Nephron (organoid): Measurements from ENCODE around the gene RFX2.
"Not testable (repeated sequence)": the region's sequence is repeated elsewhere in the genome, so short reads cannot be mapped to it uniquely, and the experiment has no call there.

Experiments used
- H3K27ac Mint-ChIP-seq, 3 experiments: 2 replicates each; pipeline ENCODE4 v1.8.0; 2020; ENCODE audit warnings: mixed read lengths in 3 of 3, mild to moderate bottlenecking in 2 of 3, moderate library complexity in 1 of 3
- H3K27me3 Mint-ChIP-seq: 2 replicates; pipeline ENCODE4 v1.8.0; 2021; ENCODE audit warnings: low read depth, mild to moderate bottlenecking, moderate library complexity, mixed read lengths
- H3K36me3 Mint-ChIP-seq: 2 replicates; pipeline ENCODE4 v1.8.0; 2020; ENCODE audit warnings: low read depth, mixed read lengths
- H3K4me1 Mint-ChIP-seq: 2 replicates; pipeline ENCODE4 v1.8.0; 2020; ENCODE audit warnings: mixed read lengths
- H3K4me3 Mint-ChIP-seq, 3 experiments: 2 replicates each; pipeline ENCODE4 v1.8.0; 2020; ENCODE audit warnings: mild to moderate bottlenecking in 3 of 3, mixed read lengths in 3 of 3, moderate library complexity in 2 of 3
- H3K9me3 Mint-ChIP-seq: 2 replicates; pipeline ENCODE4 v1.8.0; 2020; ENCODE audit warnings: mixed read lengths
- CTCF ChIP-seq, 3 experiments: fragments of 200-600 bp; sonication (generic); IDR thresholded peaks; one replicate each; pipeline ENCODE4 v1.5.0; 2021; ENCODE audit warnings: antibody characterized with exemption in 3 of 3; ENCODE audit not compliant: unreplicated experiment in 3 of 3

The RFX2 gene

DNA sequence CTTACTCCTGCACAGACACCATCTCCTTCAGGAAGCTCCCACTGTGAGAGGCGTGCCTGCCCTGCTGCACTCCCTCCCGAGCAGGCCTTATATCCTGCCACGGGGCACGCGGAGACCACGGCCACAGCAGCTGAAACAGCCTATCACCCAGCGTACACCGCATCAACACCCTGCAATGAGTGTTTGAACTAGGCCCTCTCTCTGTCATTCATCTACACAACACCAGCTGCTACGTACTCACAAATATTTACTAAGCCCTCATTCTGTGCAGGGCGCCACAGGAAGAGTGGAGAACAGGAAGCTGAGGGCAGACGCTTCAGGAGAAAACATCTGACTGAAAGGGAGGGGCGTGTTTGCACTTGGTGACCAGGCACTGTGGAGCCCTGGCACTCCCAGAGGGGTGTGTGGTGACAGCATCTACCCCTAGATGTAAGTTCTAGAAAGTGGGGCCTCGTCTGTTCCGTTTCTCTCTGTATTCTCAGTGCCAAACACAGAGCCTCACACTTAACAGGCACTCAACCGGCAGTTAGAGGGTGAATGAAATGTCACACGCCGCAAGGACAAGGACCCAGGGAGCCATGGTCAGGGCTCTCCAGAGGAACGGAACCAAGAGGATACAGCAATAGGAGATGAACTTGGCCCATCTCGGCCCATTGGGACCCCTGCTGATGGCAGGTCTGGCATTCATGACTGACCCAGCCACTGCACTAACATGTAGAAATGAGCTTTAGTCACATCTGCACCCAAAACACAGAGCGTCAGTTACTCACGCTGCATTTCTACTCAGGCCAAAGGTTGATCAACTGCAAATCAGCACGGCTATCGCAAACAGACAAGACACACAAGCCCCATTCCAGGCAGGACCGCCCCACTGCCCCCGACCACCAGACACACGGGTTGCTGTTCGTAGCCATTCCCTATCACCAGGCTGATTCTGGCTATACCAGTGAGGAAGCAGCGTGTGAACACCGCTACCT is 148.0 kb downstream of the RFX2 start:
- H3K27me3 Mint-ChIP-seq = peaks cover 4% of the 10 kb centered on the region
- peaks cover 3% of the 10 kb centered on the region for H3K36me3 Mint-ChIP-seq
- no peak for TF ChIP-seq CTCF (IDR thresholded peaks at IDR 0.05; ENCODE audit: unreplicated experiment in 3 of 3)

DNA sequence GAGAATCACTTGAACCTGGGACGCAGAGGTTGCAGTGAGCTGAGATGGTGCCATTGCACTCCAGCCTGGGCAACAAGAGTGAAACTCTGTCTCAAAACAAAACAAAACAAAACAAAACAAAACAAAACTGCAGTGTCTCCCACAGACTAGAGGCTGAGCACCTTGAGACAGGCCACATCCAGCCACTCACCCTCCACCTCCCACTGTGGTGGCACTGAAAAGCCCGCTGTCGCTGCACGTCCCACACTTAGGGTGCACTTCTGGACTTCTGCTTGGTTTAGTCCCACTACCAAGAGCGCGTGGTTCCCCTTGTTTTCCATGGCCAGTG is 148.7 kb downstream of the RFX2 start:
- not testable (repeated sequence) for H3K36me3 Mint-ChIP-seq, H3K27me3 Mint-ChIP-seq, H3K9me3 Mint-ChIP-seq
- H3K4me3 Mint-ChIP-seq = peak overlapping the region in 2 of 3 experiments; percentile 2 to 9
- H3K4me1 Mint-ChIP-seq = peaks cover 55% of the 10 kb centered on the region
- peak overlapping the region; percentile 92 to 95 (median 93) for H3K27ac Mint-ChIP-seq

More for the DNA sequence above, 148.0 kb downstream of the RFX2 start:
- Mint-ChIP-seq H3K27ac (peak overlapping the region; percentile 92 to 95 (median 93)), H3K4me3 (peak overlapping the region; percentile 2 to 11 (median 9)), H3K9me3 (no peaks in the 10 kb centered on the region), H3K4me1 (peaks cover 57% of the 10 kb centered on the region)

- peak overlapping the region in 1 of 3 experiments; percentile 1 for H3K4me3 Mint-ChIP-seq
- peaks cover 4% of the 10 kb centered on the region for H3K27me3 Mint-ChIP-seq
- H3K36me3 Mint-ChIP-seq = no peaks in the 10 kb centered on the region
- no peak for TF ChIP-seq CTCF (IDR thresholded peaks at IDR 0.05; ENCODE audit: unreplicated experiment in 3 of 3)
- H3K9me3 Mint-ChIP-seq = no peaks in the 10 kb centered on the region
- peaks cover 56% of the 10 kb centered on the region for H3K4me1 Mint-ChIP-seq
- peak overlapping the region; percentile 44 to 81 (median 46) for H3K27ac Mint-ChIP-seq
These were observed 150.0 kb downstream of the RFX2 start for GRCh38 chr19:5960005-5961001.

DNA sequence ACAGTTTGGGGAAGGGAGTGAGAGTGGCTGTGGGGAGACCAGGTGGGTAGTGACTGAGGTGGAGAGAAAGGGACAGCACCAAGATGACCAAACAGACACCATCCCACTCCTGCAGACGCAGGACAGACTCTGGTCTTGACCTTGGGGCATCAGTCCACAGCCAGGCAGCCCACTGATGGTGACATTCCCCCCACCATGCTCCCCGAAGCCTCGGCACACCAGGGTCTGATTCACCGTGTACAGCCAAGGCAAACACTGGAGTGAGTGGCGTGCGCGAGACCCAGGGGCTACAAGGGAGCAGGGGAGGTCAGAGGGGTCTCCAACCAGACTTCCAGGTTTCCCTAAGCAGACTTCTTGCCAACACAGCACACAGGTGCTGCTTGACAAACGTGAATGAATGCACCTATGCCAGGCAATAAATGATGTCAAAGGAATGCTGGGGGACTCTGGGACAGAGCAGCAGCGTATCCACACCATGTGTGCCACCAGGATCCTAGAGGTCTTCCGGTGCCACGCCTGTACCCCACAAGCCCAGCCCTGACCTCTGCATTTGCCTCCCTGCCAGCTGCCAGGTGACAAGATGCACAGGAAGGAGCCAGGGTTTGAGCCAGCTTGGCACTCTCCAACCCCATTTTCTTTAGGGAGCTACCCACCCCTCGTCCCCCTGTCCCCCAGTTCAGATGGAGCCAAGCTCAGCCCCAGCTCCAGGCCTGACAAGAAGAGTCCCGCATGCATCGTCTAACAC is 150.9 kb downstream of the RFX2 start:
- no peak overlapping the region for H3K4me3 Mint-ChIP-seq
- no peak for TF ChIP-seq CTCF (IDR thresholded peaks at IDR 0.05; ENCODE audit: unreplicated experiment in 3 of 3)
- H3K4me1 Mint-ChIP-seq = peaks cover 65% of the 10 kb centered on the region
- H3K27me3 Mint-ChIP-seq = peaks cover 4% of the 10 kb centered on the region
- peak overlapping the region; percentile 44 to 81 (median 46) for H3K27ac Mint-ChIP-seq
- no peaks in the 10 kb centered on the region for H3K36me3 Mint-ChIP-seq
- H3K9me3 Mint-ChIP-seq = no peaks in the 10 kb centered on the region

GRCh38 chr19:5958851-5959122 is 151.5 kb downstream of the RFX2 start:
- peak overlapping the region in 2 of 3 experiments; percentile 20 to 41 for H3K27ac Mint-ChIP-seq
- H3K27me3 Mint-ChIP-seq = peaks cover 4% of the 10 kb centered on the region
- no peaks in the 10 kb centered on the region for H3K9me3 Mint-ChIP-seq
- no peak overlapping the region for H3K4me3 Mint-ChIP-seq
- H3K36me3 Mint-ChIP-seq = no peaks in the 10 kb centered on the region
- H3K4me1 Mint-ChIP-seq = peaks cover 72% of the 10 kb centered on the region
- TF ChIP-seq CTCF (IDR thresholded peaks at IDR 0.05; ENCODE audit: unreplicated experiment in 3 of 3) = no peak
